Epithelial cell of proximal tubule (primary cell): ENCODE data around the gene CBX4. TPM values are rescaled to one million over a fixed set of nuclear protein-coding genes. Genes with fewer than 3 reads are reported as not detected.

Experiments
- DNase-seq: peaks from one replicate; pipeline ENCODE4 v3.0.0-alpha.2; 2011; ENCODE audit warnings: low read depth
- H3K4me3 ChIP-seq: 2 replicates; pipeline ENCODE4 v1.5.1; 2011; ENCODE audit warnings: low read depth, mild to moderate bottlenecking, low read length
- CTCF ChIP-seq: conservative IDR thresholded peaks from 2 replicates; pipeline ENCODE4 v1.5.1; 2012; ENCODE audit warnings: low read depth, mild to moderate bottlenecking, low read length
- total RNA-seq: library from RNA; depleted of rRNA; stranded (reverse); fragments of >200 nt; gene quantifications from 2 replicates; pipeline ENCODE4 v1.2.3, GENCODE V29; 2015

CBX4 gene
- total RNA-seq, 1 donor from 2014 or later = 4.8 TPM

GRCh38 chr17:79784353-79785016 lies 54.8 kb downstream of the CBX4 start:
- DNase-seq = no peak
- H3K4me3 ChIP-seq = no peak overlapping the region
- no peak for TF ChIP-seq CTCF

GRCh38 chr17:79783891-79784290 lies 55.3 kb downstream of the CBX4 start:
- no peak for DNase-seq
- no peak overlapping the region for H3K4me3 ChIP-seq
- no peak for TF ChIP-seq CTCF

Other genes starting within 250 kb of the CBX4 start
- gene RBFOX3, start 228.4 kb downstream of the CBX4 start, total RNA-seq = not detected in 2 replicates
- not detected in 2 replicates for gene ENPP7, start 108.5 kb downstream of the CBX4 start, total RNA-seq
- 7.6 and 11.1 TPM in 2 replicates for gene CBX2, start 61.3 kb downstream of the CBX4 start, total RNA-seq
- gene CBX8, start 42.4 kb downstream of the CBX4 start, total RNA-seq = 3.5 and 4.1 TPM in 2 replicates
- gene TBC1D16, start 196.4 kb upstream of the CBX4 start, total RNA-seq = 19.9 and 25.7 TPM in 2 replicates
- 1.3 and 2.2 TPM in 2 replicates for gene CCDC40, start 197.2 kb upstream of the CBX4 start, total RNA-seq